D721Med (cell line): ENCODE results near the gene DMXL2.
A peak's percentile ranks its signal among the peaks of the same experiment; 100 is the strongest.
"Not testable (repeated sequence)": the region's sequence is repeated elsewhere in the genome, so short reads cannot be mapped to it uniquely, and the experiment has no call there.

Experiments used
- DNase-seq: peaks from one replicate; pipeline ENCODE4 v3.0.0; 2011; ENCODE audit warnings: low spot score; ENCODE audit not compliant: insufficient read length
- FAIRE-seq: peaks from 2 replicates; lab custom pipeline; 2011; peaks lifted over from hg19 to GRCh38; lab: Jason Lieb, UNC
- TF ChIP-seq, protein P1 (sequence below): IDR thresholded peaks from 2 replicates; pipeline ENCODE4 v1.5.1; 2012; ENCODE audit warnings: mild to moderate bottlenecking, control low read depth; ENCODE audit not compliant: insufficient read depth; ENCODE audit errors: missing control alignments

DMXL2 gene

DNA sequence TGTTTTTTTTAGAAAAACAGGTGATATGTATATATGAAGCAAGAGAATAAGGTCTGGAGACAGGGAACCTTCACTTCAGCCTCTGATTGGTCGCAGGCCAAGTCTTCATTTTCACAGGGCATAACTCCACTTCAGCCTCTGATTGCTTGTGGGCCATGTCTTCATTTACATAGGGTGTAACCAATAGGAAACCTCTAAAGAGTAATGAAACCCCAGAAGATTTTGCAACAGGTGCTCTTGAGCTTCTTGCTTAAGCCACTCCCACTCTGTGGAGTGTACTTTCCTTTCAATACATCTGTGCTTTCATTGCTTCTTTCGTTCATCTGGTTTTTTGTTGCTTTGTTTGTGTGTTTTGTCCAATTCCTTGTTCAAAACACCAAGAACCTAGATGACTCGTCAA lies 36.1 kb upstream of the DMXL2 start:
- FAIRE-seq (no peak), DNase-seq (no peak)
- TF ChIP-seq, protein P1, sequence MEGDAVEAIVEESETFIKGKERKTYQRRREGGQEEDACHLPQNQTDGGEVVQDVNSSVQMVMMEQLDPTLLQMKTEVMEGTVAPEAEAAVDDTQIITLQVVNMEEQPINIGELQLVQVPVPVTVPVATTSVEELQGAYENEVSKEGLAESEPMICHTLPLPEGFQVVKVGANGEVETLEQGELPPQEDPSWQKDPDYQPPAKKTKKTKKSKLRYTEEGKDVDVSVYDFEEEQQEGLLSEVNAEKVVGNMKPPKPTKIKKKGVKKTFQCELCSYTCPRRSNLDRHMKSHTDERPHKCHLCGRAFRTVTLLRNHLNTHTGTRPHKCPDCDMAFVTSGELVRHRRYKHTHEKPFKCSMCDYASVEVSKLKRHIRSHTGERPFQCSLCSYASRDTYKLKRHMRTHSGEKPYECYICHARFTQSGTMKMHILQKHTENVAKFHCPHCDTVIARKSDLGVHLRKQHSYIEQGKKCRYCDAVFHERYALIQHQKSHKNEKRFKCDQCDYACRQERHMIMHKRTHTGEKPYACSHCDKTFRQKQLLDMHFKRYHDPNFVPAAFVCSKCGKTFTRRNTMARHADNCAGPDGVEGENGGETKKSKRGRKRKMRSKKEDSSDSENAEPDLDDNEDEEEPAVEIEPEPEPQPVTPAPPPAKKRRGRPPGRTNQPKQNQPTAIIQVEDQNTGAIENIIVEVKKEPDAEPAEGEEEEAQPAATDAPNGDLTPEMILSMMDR: no peak

DNA sequence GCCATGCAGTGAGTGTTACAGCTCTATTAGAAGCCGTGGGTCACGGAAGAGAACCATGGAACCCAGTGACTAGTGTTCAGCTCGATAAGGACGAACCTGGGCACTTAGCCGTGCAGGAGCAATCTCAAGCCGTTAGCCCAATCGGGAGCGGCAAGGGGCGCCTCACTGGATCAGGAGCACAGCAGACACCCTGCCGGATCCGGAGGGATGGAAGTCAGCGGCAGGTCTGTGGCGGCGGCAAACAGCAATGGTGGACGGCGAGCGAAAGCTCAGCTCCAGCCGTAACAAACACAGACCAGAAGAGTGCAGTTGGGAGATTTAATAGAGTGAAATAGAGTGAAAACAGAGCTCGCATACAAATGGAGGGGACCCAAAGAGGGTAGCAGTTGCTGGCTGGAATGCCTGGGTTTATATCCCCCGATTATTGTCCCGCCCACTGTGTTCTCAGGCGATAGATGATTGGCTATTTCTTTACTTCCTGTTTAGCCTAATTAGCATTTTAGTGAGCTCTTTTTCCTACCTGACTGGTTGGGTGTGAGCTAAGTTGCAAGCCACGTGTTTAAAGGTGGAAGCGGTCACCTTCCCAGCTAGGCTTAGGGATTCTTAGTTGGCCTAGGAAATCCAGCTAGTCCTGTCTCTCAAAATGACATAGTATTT lies 33.0 kb upstream of the DMXL2 start:
- not testable (repeated sequence) for DNase-seq, FAIRE-seq

DNA sequence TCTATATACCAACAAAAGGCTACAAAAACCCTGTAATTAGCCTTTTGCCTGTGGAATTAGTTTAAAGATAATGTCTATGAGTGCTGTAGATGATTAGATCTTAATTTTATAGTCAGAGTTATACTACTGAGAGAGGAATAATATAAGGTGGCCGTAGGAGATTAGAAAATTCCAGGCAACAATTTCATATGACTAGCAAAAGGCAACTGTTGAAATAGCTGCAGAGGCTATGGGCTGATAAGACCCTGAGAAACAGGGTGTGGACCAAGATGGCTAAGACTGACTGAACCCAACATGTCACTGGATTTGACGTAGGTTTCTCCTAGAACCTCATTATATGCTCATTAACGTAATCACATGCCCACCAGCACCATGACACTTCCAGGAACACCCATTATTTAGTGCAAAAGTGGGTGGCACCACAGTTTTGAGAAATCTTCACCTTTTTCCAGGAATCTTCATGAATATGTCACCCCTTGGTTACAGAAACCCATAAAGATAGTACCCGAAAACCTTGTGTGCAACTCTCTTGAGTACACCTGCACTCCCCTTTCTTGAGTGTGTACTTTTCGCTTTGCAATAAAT lies 29.6 kb upstream of the DMXL2 start:
- DNase-seq (no peak), FAIRE-seq (no peak)
- TF ChIP-seq, protein P1: no peak

DNA sequence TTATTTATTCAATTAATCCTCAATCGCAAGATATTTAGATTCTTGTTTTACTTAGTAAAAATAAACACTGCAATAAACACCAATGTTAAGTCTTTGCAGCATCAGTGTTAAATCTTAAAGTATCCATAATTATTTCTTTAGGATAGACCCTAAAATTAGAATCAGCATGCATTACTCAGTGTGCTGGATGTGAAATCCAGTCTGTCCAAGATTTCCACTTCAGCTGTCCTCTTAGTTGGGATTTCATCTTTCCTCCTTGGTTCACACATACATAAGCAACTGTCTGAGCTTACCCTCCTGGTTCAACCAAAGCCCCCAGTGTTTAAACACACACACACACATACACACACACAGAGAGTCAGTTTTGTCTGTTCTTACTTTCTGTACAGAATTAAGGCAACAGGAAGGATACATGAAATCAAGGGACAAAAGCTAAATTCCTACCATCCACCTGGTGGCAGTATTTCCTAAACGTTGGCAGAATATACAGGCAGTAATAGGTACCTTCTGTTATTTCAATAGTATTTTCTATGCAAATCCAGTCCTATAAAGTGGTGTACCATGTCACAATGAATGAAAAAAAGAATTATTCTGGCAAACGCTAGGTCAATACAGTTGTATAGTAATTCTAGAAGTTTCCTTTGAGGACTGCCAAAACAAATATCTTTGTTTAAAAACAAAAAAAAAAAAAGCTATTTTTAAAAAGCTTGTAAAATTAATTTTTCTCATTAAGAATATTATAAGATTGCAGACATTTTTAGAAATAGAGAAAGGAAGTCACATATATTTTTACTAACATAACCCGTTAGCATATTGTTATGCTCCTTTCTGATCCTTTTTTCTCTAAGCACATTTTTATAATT lies 27.3 kb upstream of the DMXL2 start:
- TF ChIP-seq, protein P1: peak; percentile 92
- FAIRE-seq: peak; percentile 97
- no peak for DNase-seq

DNA sequence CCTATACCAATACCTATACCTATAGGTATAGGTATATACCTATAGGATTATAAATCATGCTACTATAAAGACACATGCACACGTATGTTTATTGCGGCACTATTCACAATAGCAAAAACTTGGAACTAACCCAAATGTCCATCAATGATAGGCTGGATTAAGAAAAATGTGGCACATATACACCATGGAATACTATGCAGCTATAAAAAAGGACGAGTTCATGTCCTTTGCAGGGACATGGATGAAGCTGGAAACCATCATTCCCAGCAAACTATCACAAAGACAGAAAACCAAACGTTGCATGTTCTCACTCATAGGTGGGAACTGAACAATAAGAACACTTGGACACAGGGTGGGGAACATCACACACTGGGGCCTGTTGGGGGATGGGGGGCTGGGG lies 26.1 kb upstream of the DMXL2 start:
- DNase-seq, FAIRE-seq: not testable (repeated sequence)

DNA sequence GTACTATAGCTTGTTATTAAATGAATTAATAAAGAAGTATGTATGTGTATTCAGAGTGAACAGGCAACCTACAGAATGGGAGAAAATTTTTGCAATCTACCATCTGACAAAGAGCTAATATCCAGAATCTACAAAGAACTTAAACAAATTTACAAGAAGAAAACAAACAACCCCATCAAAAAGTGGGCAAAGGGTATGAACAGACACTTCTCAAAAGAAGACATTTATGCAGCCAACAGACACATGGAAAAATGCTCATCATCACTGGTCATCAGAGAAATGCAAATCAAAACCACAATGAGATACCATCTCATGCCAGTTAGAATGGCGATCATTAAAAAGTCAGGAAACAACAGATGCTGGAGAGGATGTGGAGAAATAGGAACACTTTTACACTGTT lies 25.5 kb upstream of the DMXL2 start:
- DNase-seq, FAIRE-seq: not testable (repeated sequence)

DNA sequence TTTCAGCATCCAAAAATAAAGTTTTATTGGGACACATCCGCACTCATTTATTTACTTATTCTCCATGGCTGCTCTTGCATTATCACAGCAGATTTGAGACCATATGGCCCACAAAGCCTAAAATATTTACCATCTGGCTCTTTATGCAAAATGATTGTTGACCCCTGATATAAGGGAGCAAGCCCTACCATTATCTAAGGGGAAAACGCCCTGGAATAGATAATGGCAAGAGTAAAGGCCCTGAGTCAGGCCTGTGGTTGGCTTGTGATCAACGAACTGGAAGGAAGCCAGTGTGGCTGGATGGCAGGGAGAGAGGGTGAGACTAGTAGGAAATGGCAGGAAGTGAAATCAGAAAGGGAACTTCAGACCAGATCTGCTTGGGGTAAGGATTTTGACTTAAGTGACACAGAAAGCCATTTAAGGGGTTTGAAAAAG lies 24.6 kb upstream of the DMXL2 start:
- DNase-seq (no peak), FAIRE-seq (no peak)
- TF ChIP-seq, protein P1: no peak

DNA sequence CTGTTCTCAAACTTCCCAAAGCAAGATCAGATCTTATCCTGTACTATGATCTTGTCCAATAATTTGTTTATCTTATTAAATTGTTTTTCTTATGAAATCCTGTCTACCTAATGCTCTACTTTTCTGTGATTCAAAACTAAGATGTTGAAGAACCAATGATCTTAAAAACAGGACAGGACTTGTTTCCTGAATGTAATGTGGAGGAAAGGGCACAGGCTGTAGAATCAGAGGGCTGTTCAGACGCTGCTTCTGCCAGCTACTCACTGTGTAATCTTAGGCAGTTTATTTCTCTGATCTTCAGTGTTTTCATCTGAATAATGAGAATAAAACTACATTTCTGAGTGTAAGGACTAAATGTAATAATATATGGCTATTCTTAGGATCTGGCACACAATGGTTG lies 20.1 kb upstream of the DMXL2 start:
- DNase-seq (no peak), FAIRE-seq (no peak)
- TF ChIP-seq, protein P1: no peak
